Measurements from ENCODE around the gene HOTAIR. TPM values are rescaled to one million over a fixed set of nuclear protein-coding genes. Genes with fewer than 3 reads are reported as not detected.

Gene HOTAIR
- total RNA-seq, 1 experiment from 2014 or later, result 2.7 TPM

- DNase-seq (ENCODE audit: low spot score), result no peak
Measured at GRCh38 chr12:53988541-53989226, 13.9 kb upstream of the HOTAIR start.

DNA sequence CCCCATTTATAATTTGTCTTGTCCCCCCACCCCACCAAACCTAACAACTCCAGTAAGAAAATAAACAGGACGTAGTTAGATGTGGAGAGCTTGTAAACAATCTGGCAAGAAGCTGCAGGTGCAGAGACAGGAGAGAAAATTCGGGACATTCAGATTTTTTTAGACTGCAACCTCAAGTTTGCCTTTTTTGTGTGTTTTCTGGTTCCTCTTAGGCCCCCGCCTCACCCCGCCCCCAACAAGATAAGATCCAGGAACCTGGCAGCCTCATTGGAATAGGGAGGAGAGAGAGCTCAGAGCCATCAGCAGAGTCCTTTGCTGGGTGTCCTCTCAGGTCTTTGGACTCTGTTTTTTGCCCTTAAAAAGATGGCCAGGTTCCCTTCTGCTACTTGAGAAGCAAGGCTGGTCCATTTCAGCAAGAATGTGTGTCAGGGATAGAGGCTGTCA, 13.1 kb upstream of the HOTAIR start:
- DNase-seq (ENCODE audit: low spot score), result no peak

GRCh38 chr12:53986686-53987483, 12.1 kb upstream of the HOTAIR start:
- no peak for DNase-seq (ENCODE audit: low spot score)

GRCh38 chr12:53985994-53986685, 11.4 kb upstream of the HOTAIR start:
- DNase-seq (ENCODE audit: low spot score), result peak; percentile 51

- DNase-seq (ENCODE audit: low spot score), result no peak
Measured at GRCh38 chr12:53985692-53985993, 10.9 kb upstream of the HOTAIR start.

- peak; percentile 97 for DNase-seq (ENCODE audit: low spot score)
Measured at GRCh38 chr12:53984901-53985691, 10.3 kb upstream of the HOTAIR start, which contains the start of gene HOXC10. TSS of gene HOXC10 (plus strand) at chr12:53985146. CDS start at chr12:53985260, 114 bp downstream.

DNA sequence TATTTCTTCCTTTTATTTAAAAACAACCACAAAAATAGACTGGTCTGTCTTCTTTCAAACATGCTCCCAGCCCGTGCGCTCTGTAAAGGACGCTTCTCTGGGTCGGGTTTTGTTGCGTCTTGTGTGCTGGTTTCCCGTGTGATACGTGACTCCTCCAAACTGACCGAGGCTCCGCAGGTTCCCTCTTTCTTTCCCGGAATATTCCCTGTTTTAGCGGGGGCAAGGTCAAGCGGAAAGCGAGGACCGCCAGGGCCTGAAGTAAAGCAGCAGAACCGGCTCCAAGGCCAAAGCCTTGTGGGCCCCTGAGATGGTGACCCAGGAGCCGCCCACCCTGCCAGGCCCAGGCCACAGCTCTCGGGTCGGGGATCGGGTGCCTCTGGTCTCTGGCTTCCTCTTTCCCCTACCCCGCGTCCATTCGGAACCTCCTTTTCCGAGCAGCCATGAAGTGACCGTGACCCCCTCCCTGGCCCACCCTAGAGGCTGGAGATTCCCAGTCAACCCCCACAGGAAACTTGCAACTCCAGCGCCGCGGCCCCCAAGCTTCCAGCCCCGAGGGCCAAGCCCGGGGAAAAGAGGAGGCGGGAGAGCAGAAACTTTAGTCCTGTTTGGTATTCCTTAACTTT, 9.3 kb upstream of the HOTAIR start:
- no peak for DNase-seq (ENCODE audit: low spot score)

DNA sequence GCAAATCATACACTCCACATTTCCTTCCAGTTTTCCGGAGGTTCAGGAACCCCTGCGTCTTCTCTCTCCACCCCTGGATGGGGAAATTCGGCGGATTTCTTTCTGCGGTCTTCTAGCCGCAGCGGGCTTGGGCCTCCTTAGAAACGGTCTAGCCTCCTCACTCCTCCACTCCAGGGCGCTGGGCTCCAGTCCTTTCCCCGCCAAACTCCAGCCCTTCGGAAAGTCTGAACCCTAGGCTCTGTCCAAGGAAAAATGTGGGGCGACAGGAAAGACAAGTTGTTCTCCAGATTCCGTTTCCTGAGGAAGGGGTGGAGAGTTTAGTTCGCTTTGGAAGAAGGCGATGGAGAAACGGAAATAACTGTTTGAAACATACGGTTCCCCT, 8.8 kb upstream of the HOTAIR start:
- no peak for DNase-seq (ENCODE audit: low spot score)

DNA sequence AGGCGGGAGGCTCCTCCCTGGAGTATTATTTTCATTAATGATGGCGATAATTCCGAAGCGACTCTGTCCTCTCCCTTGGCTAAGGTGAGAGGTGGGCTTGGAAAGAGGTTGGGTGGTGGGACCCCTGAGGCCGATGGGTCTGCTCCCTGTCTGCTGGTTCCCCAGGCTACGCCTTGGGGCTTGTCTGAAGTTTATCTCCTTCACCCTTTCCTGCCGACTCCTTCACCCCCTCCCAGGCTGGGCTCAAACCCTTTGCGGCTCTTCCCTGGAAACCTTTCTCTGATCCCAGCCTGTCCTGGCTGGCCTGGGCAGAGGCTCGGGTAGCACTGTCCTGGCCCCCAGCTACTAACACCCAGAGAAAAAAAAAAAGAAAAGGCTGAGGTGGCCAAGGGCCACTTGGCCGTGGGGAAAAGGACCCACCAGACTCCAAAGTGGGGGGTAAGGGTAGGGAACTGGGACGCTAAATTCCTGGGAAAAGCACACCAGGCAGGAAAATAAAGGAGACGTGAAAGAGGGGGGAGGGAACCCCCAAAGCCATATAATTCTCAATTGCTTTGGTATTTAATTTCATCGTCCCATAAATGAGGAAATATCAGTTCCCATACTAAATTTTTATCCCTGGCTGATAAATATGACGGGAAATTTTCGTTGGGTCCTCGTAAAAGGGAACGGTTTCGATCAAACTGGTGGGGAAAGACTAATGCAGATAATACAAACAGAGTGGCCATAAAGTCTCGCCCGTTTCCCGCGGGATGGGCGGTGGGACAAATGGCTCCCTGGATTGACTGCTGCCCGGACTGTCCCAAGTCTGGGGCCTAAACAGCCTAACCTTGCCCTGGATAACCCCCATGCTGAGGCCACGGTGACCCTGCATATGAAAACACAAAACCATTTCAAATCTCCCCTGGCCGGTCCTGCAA, 8.2 kb upstream of the HOTAIR start:
- DNase-seq (ENCODE audit: low spot score), result no peak

GRCh38 chr12:53981634-53982565, 7.1 kb upstream of the HOTAIR start:
- no peak for DNase-seq (ENCODE audit: low spot score)

GRCh38 chr12:53980802-53981496, 6.2 kb upstream of the HOTAIR start:
- no peak for DNase-seq (ENCODE audit: low spot score)

DNA sequence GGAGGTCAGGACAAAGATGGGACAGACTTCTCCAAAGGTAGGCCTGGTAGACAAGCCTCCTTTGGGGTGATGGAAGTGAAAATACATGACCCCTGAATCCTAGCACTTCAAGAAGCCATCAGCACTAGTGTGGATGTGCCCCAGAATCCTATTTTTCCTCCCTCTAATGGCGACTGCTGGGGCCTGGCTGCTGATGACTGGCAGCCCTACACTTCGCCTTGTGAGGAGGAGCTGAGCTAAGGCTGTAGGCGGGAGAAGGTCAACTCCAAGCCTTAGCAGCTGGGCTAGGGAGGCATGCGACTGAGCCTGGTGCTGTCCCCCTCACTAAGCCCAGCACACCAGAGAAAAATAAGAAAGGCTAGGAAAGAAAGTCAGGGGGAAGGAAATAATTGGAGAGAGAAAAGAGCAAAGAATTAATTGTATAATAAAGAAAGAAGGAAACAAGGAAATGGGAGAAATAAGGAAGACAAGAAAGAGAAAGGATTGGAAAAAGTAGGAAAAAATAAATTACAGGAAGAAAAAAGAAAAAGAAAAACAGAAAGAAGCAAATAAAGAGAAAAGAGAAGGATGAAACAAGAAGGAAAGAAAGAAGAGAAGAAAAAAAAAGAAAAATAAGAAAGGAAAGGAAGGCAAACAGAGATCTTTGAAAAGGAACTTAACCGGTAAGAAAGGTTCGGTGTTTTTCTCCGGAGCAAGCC, 5.5 kb upstream of the HOTAIR start:
- DNase-seq (ENCODE audit: low spot score), result no peak

DNA sequence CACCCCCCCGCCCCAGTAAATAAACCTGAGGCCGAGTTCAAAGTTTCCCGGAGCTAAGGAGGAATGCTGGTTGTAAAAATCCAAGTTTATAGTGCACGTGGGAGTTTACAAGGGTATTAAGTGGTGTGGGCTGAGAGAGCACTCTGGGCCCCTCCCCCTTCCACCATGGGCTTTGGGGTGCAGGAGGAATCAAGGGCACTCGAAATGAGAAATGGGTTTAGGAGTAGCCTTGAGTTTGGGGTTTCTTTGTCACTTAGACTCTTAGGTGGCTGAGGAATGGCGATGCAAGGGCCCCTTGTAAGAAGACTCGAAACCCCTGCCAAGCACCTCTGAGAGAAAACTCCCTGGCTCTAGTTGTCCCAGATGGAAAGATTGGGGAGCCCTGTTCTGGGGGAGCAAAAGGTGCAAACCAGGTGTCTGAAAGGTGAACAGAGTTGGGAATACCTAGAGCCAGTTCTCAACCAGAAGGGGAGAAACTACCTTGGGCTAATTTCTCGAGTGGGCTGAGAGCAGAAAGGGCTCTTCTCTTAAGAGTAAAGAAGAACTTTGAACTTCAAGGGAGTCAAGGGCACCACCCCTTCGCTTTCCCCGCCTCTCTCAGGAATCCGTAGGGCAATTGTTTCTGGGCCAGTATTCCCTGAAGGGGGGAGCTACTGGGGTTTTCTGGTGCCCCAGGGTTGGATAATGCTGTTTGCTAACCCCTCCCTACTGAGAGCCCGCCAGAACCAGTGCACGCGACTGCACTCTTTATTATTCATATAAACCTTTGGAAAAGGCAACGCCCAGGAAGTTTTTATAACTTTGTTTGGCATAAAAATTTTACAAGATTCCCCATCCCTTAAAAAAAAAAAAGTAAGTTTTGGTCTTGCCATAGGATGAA, 4.0 kb upstream of the HOTAIR start:
- DNase-seq (ENCODE audit: low spot score), result no peak

DNA sequence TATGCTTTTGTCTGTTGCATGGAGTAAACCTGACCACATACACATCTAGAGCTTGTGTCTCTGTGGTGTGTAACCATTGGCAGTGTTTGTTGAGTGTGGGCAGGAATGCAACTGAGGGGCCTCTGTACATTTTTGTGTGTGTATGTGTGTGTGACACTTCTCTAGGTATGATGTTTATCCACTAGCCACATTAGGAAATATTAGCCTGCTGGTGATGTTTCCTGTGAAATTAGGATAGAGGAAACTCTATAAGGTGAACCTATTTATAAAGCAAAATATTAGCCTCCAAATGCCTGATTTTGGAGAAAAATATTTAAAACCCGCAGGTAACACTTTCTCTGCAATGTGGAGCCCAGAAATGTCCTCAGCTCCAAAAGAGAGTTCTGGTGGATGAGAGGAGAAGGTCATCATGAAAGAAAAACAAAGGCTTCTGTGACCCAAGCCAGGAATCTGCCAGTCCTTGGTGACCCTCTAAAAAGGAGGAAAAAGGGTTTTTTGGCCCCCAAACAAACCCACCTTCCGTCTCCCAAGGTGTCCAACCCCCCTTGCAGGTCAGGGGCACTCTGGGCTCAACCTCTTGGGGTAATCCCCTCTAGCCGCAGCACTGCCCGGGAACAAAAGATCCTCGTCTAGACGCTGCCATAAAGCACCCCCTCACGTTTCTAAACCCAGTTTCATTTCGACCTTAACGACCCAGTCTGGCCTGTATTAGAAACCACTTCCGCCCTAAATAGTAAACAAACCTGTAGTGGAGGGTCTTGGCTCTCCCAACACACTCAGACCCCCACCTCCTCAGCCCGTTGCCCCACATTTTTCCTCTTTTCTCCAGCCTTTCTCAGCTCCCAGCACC, 3.1 kb upstream of the HOTAIR start:
- DNase-seq (ENCODE audit: low spot score), result no peak

DNA sequence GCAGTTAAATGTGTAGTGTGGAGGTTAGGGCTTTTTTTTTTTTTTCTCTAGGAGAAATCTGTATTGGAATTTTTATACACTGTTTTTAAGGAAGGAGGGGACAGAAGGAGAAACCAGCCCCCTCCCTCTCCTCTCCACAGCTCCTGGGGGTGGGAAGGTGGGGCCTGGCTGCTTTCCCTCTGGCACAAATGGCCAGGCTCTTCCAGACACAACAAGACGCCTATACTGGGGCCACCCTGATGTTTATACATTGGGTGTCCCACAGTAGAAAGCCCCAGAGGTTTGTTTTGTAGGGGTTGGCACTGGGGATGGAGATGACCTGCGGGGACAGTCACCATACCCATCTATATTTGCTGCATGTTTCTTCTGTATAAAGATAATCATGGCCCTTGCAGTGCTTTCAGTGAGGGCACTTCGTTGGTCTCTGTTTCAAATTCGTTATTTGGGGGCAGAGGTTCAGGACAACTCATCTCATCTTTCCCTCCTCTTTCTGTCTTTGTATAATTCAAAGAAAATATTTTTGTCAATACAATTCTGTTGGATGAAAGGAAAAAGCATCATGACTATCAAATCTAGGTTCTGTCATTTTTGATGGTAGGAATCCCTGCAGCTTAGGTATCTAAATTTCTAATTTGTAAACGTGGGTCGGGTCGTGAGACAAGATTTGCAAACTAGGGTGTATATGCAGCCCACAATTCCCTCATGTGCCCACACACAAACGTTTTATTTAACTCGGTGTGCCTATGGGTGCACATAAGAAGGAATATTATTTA, 2.3 kb upstream of the HOTAIR start:
- DNase-seq (ENCODE audit: low spot score), result no peak

Data from H4 (cell line).